ENCODE measurements around the gene TBC1D2B. TPM values are rescaled to one million over a fixed set of nuclear protein-coding genes. Genes with fewer than 3 reads are reported as not detected.

The TBC1D2B gene
- total RNA-seq, 1 experiment from 2014 or later, result 17.6 TPM

DNA sequence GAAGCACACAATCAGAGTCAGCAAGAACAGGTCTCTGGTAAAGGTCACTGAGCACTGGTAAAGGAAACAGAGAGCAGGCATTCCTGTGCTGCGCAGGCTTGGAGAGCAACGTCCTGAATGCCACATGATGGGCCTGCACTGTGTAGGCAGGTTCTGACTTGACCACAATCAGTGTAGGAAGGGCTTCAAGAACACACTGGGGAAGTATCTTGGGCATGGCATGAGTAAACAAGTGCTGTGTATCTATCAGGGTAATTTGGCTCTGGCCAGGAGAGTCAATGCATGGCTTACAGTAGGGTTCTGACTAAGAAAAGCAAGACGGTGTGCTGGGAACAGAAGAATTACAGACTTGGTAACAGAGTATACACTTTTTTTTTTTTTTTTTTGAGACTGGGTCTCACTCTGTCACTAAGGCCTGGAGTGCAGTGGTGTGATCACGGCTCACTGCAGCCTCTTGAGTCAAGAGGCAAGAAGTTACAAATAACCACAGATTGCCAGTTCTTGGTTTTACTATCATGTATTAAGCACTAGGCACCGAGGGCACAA is 30.6 kb downstream of the TBC1D2B start:
- Histone ChIP-seq H2BK120ac (ENCODE audit: low read depth, low read length, poor library complexity, severe bottlenecking) (no peak overlapping the region), H3K27ac (ENCODE audit: insufficient read length, low read depth, low read length) (no peak overlapping the region), H3K14ac (ENCODE audit: insufficient read depth, low read length) (no peak overlapping the region), H3K79me2 (ENCODE audit: insufficient read depth, low read length) (no peaks in the 10 kb centered on the region), H3K4me2 (ENCODE audit: insufficient read depth, insufficient read length, low read length) (no peak overlapping the region), H2AFZ (ENCODE audit: low read length) (no peak overlapping the region), H3K9ac (ENCODE audit: extremely low read depth, insufficient read length, low read length) (no peak overlapping the region), H3K23me2 (ENCODE audit: insufficient read length, low read depth, low read length, poor library complexity, severe bottlenecking) (no peaks in the 10 kb centered on the region), H4K5ac (ENCODE audit: insufficient read length, low read depth, low read length) (no peak overlapping the region), H3K18ac (ENCODE audit: insufficient read length, low read depth, low read length) (no peak overlapping the region), H2AK5ac (ENCODE audit: insufficient read length, low read length) (no peak overlapping the region), H3T11ph (ENCODE audit: low read length) (no peak overlapping the region), H4K91ac (ENCODE audit: insufficient read length, low read depth, low read length) (no peak overlapping the region), H3K56ac (ENCODE audit: insufficient read length, low read depth, low read length) (no peak overlapping the region), H3K9me3 (ENCODE audit: control insufficient read depth, low read depth, low read length) (no peaks in the 10 kb centered on the region), H2BK5ac (ENCODE audit: insufficient read length, low read length) (no peak overlapping the region), H2BK15ac (ENCODE audit: low read depth, low read length) (no peak overlapping the region), H3K27me3 (ENCODE audit: insufficient read depth, low read length) (no peaks in the 10 kb centered on the region), H2BK20ac (ENCODE audit: low read depth, low read length, poor library complexity, severe bottlenecking) (no peak overlapping the region), H3K4ac (ENCODE audit: low read depth, low read length) (no peak overlapping the region), H2BK12ac (ENCODE audit: insufficient read length, low read depth, low read length) (no peak overlapping the region), H3K23ac (ENCODE audit: insufficient read length, low read depth, low read length) (no peak overlapping the region), H4K20me1 (ENCODE audit: control insufficient read depth, insufficient read depth, insufficient read length) (no peaks in the 10 kb centered on the region), H4K8ac (replicated peaks; ENCODE audit: insufficient read length, low read depth, low read length) (no peak overlapping the region), H3K4me1 (ENCODE audit: insufficient read depth, low read length) (no peaks in the 10 kb centered on the region; the same call in 1 of the 2 replicates), H3K79me1 (ENCODE audit: insufficient read depth, low read depth, low read length, poor library complexity, severe bottlenecking) (no peaks in the 10 kb centered on the region)
- TF ChIP-seq CTCF (conservative IDR thresholded peaks at IDR 0.05), result no peak
- Mint-ChIP-seq H3K27me3 (ENCODE audit: low read depth) (no peaks in the 10 kb centered on the region), H3K9me3 (no peaks in the 10 kb centered on the region), H3K36me3 (ENCODE audit: insufficient read depth in 1 of 3, low read depth in 3 of 3) (peaks cover 0 to 11% (median 7%) of the 10 kb centered on the region in 3 experiments; a peak in 3 of 7 replicates), H3K4me3 (no peak overlapping the region), H3K27ac (0 out of 7 replicates have a peak overlapping the region, but pooled peaks of 1 of the 3 experiments have one; percentile 30), H3K4me1 (peaks cover 13 to 14% of the 10 kb centered on the region in 2 experiments)
- WGBS (ENCODE audit: extremely low coverage, insufficient read length, low lambda C conversion rate), result no CpG with 5 or more reads among the region's 5 CpGs
- DNase-seq, result no peak

Measured in H9 (cell line).